MM.1S (cell line): ENCODE results near the gene SDC3.
"Not testable (repeated sequence)": the region's sequence is repeated elsewhere in the genome, so short reads cannot be mapped to it uniquely, and the experiment has no call there.

ENCODE experiments used
- CTCF ChIP-seq: fragments of 300-600 bp; sonication (generic); IDR thresholded peaks from 2 replicates; pipeline ENCODE4 v1.5.1; 2016; ENCODE audit warnings: antibody characterized with exemption, low read length, mixed read lengths
- EZH2phosphoT487 ChIP-seq: fragments of 300-600 bp; sonication (generic); IDR thresholded peaks from 2 replicates; pipeline ENCODE4 v1.6.1; 2018; ENCODE audit warnings: antibody characterized with exemption, low read length

GRCh38 chr1:30868057-30868456 lies 40.5 kb downstream of the SDC3 start:
- TF ChIP-seq CTCF, EZH2phosphoT487: not testable (repeated sequence)
